Measurements from ENCODE around the gene SORCS2. TPM values are rescaled to one million over a fixed set of nuclear protein-coding genes. Genes with fewer than 3 reads are reported as not detected.

SORCS2 gene
- total RNA-seq, 6 experiments from 2014 or later = 0.18 to 6.2 (median 3.1) TPM

DNA sequence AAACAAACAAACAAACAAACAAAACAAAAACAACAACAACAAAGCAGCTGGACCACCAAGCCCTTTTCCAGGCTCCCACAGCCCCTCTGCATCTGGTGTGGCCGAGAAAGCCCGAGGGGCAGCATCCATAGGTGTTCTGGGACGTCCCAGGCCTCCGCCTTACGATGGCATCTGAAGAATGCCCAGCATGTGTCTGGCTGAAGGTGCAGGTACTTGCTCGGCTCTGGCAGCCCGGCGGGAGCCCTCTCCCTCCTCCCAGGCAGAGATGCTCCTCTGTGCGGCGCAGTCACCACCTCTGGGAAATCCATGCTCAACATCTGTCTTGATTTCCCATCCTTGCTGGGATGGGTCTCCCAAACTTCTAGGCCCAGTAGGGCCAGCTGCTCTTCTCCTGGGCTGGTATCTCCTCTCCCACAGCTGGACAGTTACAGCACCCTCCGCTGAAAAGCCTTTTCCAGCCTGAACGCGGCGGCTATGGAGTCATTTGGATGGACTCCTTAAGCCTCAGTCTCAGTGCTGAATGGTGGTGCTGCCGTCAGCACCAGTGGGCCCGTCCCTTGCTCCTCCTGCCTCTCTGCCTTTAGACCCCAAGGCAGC is 238.1 kb downstream of the SORCS2 start:
- no peak for ATAC-seq
- Histone ChIP-seq H3K27ac (no peak overlapping the region), H3K9me3 (no peaks in the 10 kb centered on the region), H3K4me1 (no peaks in the 10 kb centered on the region), H3K27me3 (no peaks in the 10 kb centered on the region), H3K4me3 (no peak overlapping the region), H3K36me3 (no peaks in the 10 kb centered on the region)
- intact Hi-C loops (cut with DNase I) = no loop called here
- peak in 2 of 3 donors; percentile 11 to 51 for DNase-seq
- 64% methylated on average over 3 of the region's 16 CpGs for WGBS (ENCODE audit: insufficient coverage, low coverage, low lambda C conversion rate, missing lambda C conversion rate)
- TF ChIP-seq, protein P1, sequence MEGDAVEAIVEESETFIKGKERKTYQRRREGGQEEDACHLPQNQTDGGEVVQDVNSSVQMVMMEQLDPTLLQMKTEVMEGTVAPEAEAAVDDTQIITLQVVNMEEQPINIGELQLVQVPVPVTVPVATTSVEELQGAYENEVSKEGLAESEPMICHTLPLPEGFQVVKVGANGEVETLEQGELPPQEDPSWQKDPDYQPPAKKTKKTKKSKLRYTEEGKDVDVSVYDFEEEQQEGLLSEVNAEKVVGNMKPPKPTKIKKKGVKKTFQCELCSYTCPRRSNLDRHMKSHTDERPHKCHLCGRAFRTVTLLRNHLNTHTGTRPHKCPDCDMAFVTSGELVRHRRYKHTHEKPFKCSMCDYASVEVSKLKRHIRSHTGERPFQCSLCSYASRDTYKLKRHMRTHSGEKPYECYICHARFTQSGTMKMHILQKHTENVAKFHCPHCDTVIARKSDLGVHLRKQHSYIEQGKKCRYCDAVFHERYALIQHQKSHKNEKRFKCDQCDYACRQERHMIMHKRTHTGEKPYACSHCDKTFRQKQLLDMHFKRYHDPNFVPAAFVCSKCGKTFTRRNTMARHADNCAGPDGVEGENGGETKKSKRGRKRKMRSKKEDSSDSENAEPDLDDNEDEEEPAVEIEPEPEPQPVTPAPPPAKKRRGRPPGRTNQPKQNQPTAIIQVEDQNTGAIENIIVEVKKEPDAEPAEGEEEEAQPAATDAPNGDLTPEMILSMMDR (IDR thresholded peaks at IDR 0.05) = no peak
- no peak for TF ChIP-seq POLR2A (IDR thresholded peaks at IDR 0.05)

GRCh38 chr4:7430965-7431695 is 238.8 kb downstream of the SORCS2 start:
- no peak overlapping the region for H3K4me3 ChIP-seq
- WGBS (ENCODE audit: insufficient coverage, low coverage, low lambda C conversion rate, missing lambda C conversion rate) = no CpG with 5 or more reads among the region's 17 CpGs
- no peaks in the 10 kb centered on the region for H3K36me3 ChIP-seq
- intact Hi-C loops (cut with DNase I) = no loop called here
- ATAC-seq (no peak), DNase-seq (peak; percentile 13 to 37 (median 33))
- no peak overlapping the region for H3K27ac ChIP-seq
- no peaks in the 10 kb centered on the region for H3K27me3 ChIP-seq
- no peaks in the 10 kb centered on the region for H3K4me1 ChIP-seq
- H3K9me3 ChIP-seq = no peaks in the 10 kb centered on the region
- TF ChIP-seq POLR2A (IDR thresholded peaks at IDR 0.05) = no peak
- TF ChIP-seq, protein P1 (IDR thresholded peaks at IDR 0.05) = no peak

DNA sequence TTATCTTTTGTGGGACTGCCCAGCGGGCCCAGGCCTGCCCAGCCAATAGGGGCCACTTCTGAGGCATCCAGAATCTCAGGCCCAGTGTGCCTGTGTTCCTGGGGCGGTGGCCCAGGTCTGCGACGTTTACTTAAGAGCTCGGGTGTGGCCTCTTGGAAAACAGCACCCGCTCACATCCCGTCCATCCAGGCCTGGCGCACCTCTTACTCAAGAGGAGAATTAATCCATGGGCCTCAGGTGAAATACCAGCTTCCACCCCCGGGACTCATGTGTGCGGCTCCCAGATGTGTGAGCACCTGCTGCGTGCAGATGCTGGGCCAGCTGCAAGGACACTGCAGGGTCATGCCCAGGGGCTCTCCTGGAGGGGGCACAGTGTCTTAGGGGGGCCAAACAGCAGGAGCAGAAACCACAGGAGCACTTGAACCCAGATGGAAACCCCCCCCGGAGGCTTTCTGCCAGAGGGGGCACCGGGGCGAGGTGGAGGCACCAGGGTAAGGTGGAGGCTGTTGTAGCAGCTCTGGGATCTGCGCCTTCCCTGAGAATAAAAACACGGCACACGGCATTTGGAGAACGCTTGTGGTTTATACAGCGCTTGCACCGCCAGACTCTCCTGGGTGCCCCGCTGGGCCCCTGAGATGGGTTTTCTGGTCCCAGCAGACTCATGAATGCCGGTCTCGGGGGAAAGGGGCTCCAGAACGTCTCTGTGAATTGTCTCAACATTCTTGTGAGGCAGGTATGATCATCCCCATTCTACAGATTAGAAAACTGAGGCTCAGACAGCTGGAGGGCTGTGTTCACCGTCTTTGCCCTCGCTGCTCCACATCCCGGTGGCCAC is 239.6 kb downstream of the SORCS2 start:
- DNase-seq (peak; percentile 13 to 34 (median 33)), ATAC-seq (no peak)
- intact Hi-C loops (cut with DNase I) = no loop called here
- Histone ChIP-seq H3K36me3 (no peaks in the 10 kb centered on the region), H3K4me3 (no peak overlapping the region), H3K4me1 (no peaks in the 10 kb centered on the region), H3K27ac (no peak overlapping the region), H3K27me3 (no peaks in the 10 kb centered on the region), H3K9me3 (no peaks in the 10 kb centered on the region)
- TF ChIP-seq, protein P1 (IDR thresholded peaks at IDR 0.05) = no peak
- WGBS (ENCODE audit: insufficient coverage, low coverage, low lambda C conversion rate, missing lambda C conversion rate) = 80% methylated on average over 2 of the region's 27 CpGs

GRCh38 chr4:7432531-7433375 is 240.4 kb downstream of the SORCS2 start:
- no peaks in the 10 kb centered on the region for H3K27me3 ChIP-seq
- peak in 2 of 3 donors; percentile 20 to 45 for DNase-seq
- no peaks in the 10 kb centered on the region for H3K4me1 ChIP-seq
- H3K9me3 ChIP-seq = no peaks in the 10 kb centered on the region
- no peak overlapping the region for H3K4me3 ChIP-seq
- H3K27ac ChIP-seq = no peak overlapping the region
- ATAC-seq = no peak
- TF ChIP-seq, protein P1 (IDR thresholded peaks at IDR 0.05) = no peak
- no peak for TF ChIP-seq POLR2A (IDR thresholded peaks at IDR 0.05)
- intact Hi-C loops (cut with DNase I) = no loop called here
- WGBS (ENCODE audit: insufficient coverage, low coverage, low lambda C conversion rate, missing lambda C conversion rate) = 75% methylated on average over 4 of the region's 23 CpGs
- H3K36me3 ChIP-seq = no peaks in the 10 kb centered on the region

All from right lobe of liver (tissue), 6 donors.